ENCODE data around the gene MSH5. TPM values are rescaled to one million over a fixed set of nuclear protein-coding genes. Genes with fewer than 3 reads are reported as not detected.

MSH5 gene
- 10 to 100 TPM; 13.6 to 13.7 TPM for total RNA-seq
- 6.6 TPM for polyA plus RNA-seq (2013, experiment 1 of 2)
- polyA plus RNA-seq (2013, experiment 2 of 2): 11.1 TPM
- 0.15 to 10.1 (median 1.4) reads per million in 172 experiments for total RNA-seq

GRCh38 chr6:31739639-31740396, at the start of gene MSH5:
Gene MSH5, plus strand, starts transcription at chr6:31740005. Its CDS starts 462 bp downstream, at chr6:31740467.
- Mint-ChIP-seq H3K4me3 (peak within 1 kb of the TSS; percentile 90), H3K27ac (peak within 1 kb of the TSS; percentile 85), H3K4me1 (ENCODE audit: low read depth) (peaks cover 61% of the 10 kb centered on the region), H3K27me3 (no peaks in the 10 kb centered on the region), H3K36me3 (ENCODE audit: low read depth) (peaks cover 27% of the 10 kb centered on the region), H3K9me3 (no peaks in the 10 kb centered on the region)
- H3K36me3 ChIP-seq (ENCODE audit: insufficient read depth, low read length): no peaks in the 10 kb centered on the region
- intact Hi-C loops (cut with DNase I, micrococcal nuclease): loop anchor here (2.0 to 5.0 kb wide), 5 partner anchors 33 to 77 kb away; partner anchors contain the start of genes ABHD16A (in 2 of the 2), VARS1 (in 2 of the 2), HSPA1A (in 1 of the 2) and HSPA1L (in 1 of the 2)
- peaks cover 53% of the 10 kb centered on the region for H3K4me1 ChIP-seq (ENCODE audit: insufficient read depth, low read length)
- TF ChIP-seq, protein P1, sequence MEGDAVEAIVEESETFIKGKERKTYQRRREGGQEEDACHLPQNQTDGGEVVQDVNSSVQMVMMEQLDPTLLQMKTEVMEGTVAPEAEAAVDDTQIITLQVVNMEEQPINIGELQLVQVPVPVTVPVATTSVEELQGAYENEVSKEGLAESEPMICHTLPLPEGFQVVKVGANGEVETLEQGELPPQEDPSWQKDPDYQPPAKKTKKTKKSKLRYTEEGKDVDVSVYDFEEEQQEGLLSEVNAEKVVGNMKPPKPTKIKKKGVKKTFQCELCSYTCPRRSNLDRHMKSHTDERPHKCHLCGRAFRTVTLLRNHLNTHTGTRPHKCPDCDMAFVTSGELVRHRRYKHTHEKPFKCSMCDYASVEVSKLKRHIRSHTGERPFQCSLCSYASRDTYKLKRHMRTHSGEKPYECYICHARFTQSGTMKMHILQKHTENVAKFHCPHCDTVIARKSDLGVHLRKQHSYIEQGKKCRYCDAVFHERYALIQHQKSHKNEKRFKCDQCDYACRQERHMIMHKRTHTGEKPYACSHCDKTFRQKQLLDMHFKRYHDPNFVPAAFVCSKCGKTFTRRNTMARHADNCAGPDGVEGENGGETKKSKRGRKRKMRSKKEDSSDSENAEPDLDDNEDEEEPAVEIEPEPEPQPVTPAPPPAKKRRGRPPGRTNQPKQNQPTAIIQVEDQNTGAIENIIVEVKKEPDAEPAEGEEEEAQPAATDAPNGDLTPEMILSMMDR (IDR thresholded peaks at IDR 0.05): no peak
- peak; percentile 85 for ATAC-seq (ENCODE audit: poor library complexity)
- CTCF ChIA-PET: interaction anchor here (0.7 to 4.9 kb wide), 9 partner anchors 12 to 90 kb away, joined by 3 to 41 read pairs (median 6); partner anchors contain the start of genes DDAH2, LSM2 and VARS1
- peak within 1 kb of the TSS; percentile 87 for H3K4me3 ChIP-seq (ENCODE audit: low read length)
- H3K27me3 ChIP-seq (ENCODE audit: control insufficient read depth in 1 of 2, insufficient read depth in 2 of 2, low read length in 2 of 2): no peaks in the 10 kb centered on the region
- POLR2A ChIA-PET: interaction anchor here (0.7 to 2.8 kb wide), 17 partner anchors 10 to 232 kb away, joined by 3 to 21 read pairs (median 5); partner anchors contain the start of genes ABHD16A, BAG6, DDAH2 and DXO
- H3K27ac ChIP-seq (ENCODE audit: low read depth in 1 of 2, low read length in 2 of 2): peak within 1 kb of the TSS; percentile 38 to 58
- H3K9me3 ChIP-seq (ENCODE audit: control insufficient read depth in 1 of 2, insufficient read depth in 1 of 2, low read length in 2 of 2): no peaks in the 10 kb centered on the region
- peak; percentile 85 to 98 (median 93) for DNase-seq

- Histone ChIP-seq H3K27me3 (ENCODE audit: control insufficient read depth in 1 of 2, insufficient read depth in 2 of 2, low read length in 2 of 2) (no peaks in the 10 kb centered on the region), H3K4me1 (ENCODE audit: insufficient read depth, low read length) (no peaks in the 10 kb centered on the region), H3K36me3 (ENCODE audit: insufficient read depth, low read length) (peaks cover 83% of the 10 kb centered on the region), H3K4me3 (ENCODE audit: low read length) (no peak overlapping the region), H3K27ac (ENCODE audit: low read depth in 1 of 2, low read length in 2 of 2) (no peak overlapping the region), H3K9me3 (ENCODE audit: control insufficient read depth in 1 of 2, insufficient read depth in 1 of 2, low read length in 2 of 2) (no peaks in the 10 kb centered on the region)
- Mint-ChIP-seq H3K9me3 (no peaks in the 10 kb centered on the region), H3K36me3 (ENCODE audit: low read depth) (peaks cover 88% of the 10 kb centered on the region), H3K4me1 (ENCODE audit: low read depth) (no peaks in the 10 kb centered on the region), H3K27ac (no peak overlapping the region), H3K27me3 (no peaks in the 10 kb centered on the region), H3K4me3 (no peak overlapping the region)
- ChIA-PET CTCF (interaction anchor here (0.5 to 0.7 kb wide), 3 partner anchors 30 to 239 kb away, joined by 3 read pairs; partner anchors contain the start of gene C6orf47), POLR2A (no interaction called here)
- intact Hi-C loops (cut with DNase I, micrococcal nuclease): no loop called here
- TF ChIP-seq, protein P1 (IDR thresholded peaks at IDR 0.05): no peak
- DNase-seq (no peak), ATAC-seq (ENCODE audit: poor library complexity) (no peak)
Measured at GRCh38 chr6:31690231-31691077, 49.4 kb upstream of the MSH5 start.

GRCh38 chr6:31691078-31691463, 48.7 kb upstream of the MSH5 start:
- ATAC-seq (ENCODE audit: poor library complexity): no peak
- peaks cover 85% of the 10 kb centered on the region for H3K36me3 ChIP-seq (ENCODE audit: insufficient read depth, low read length)
- intact Hi-C loops (cut with DNase I, micrococcal nuclease): no loop called here

More at GRCh38 chr6:31691078-31691463, 48.7 kb upstream of the MSH5 start:
- H3K4me3 Mint-ChIP-seq: no peak overlapping the region
- no peak overlapping the region for H3K27ac Mint-ChIP-seq
- no peaks in the 10 kb centered on the region for H3K9me3 Mint-ChIP-seq
- H3K9me3 ChIP-seq (ENCODE audit: control insufficient read depth in 1 of 2, insufficient read depth in 1 of 2, low read length in 2 of 2): no peaks in the 10 kb centered on the region
- H3K27me3 Mint-ChIP-seq: no peaks in the 10 kb centered on the region
- H3K36me3 Mint-ChIP-seq (ENCODE audit: low read depth): peaks cover 84% of the 10 kb centered on the region
- ChIA-PET CTCF (interaction anchor here (0.7 kb wide), 1 partner anchor 38 kb away, joined by 3 read pairs; no protein-coding TSS in a partner anchor), POLR2A (no interaction called here)
- H3K27me3 ChIP-seq (ENCODE audit: control insufficient read depth in 1 of 2, insufficient read depth in 2 of 2, low read length in 2 of 2): no peaks in the 10 kb centered on the region
- DNase-seq: no peak
- H3K4me1 ChIP-seq (ENCODE audit: insufficient read depth, low read length): no peaks in the 10 kb centered on the region
- H3K4me1 Mint-ChIP-seq (ENCODE audit: low read depth): no peaks in the 10 kb centered on the region
- TF ChIP-seq, protein P1 (IDR thresholded peaks at IDR 0.05): no peak
- H3K4me3 ChIP-seq (ENCODE audit: low read length): no peak overlapping the region
- H3K27ac ChIP-seq (ENCODE audit: low read depth in 1 of 2, low read length in 2 of 2): no peak overlapping the region

All from CD4-positive, alpha-beta T cell (primary cell).